Endothelial cell of umbilical vein (primary cell): Measurements from ENCODE around the gene NUBPL.

ENCODE experiments used
- CTCF ChIP-seq, 2 donors: IDR thresholded peaks; 1 replicate in 1 of 2; 2 replicates in 1 of 2; pipeline ENCODE4 v1.5.1; 2011; ENCODE audit warnings: low read length in 2 of 2, mild to moderate bottlenecking in 2 of 2, moderate library complexity in 2 of 2, control low read depth in 1 of 2, inconsistent platforms in 1 of 2, low read depth in 1 of 2; ENCODE audit not compliant: insufficient read depth in 1 of 2; ENCODE audit errors: extremely low read depth in 1 of 2
- EZH2 ChIP-seq: IDR thresholded peaks from 2 replicates; pipeline ENCODE4 v1.6.1; 2012; ENCODE audit warnings: borderline replicate concordance, low read depth, mild to moderate bottlenecking, moderate library complexity, low read length, inconsistent platforms; ENCODE audit not compliant: severe bottlenecking
- FOS ChIP-seq: IDR thresholded peaks from 2 replicates; pipeline ENCODE4 v1.6.1; 2011; ENCODE audit warnings: mild to moderate bottlenecking, low read length, moderate library complexity, borderline replicate concordance; ENCODE audit not compliant: insufficient read depth
- GATA2 ChIP-seq: IDR thresholded peaks from 2 replicates; pipeline ENCODE4 v1.7.0; 2011; ENCODE audit warnings: low read depth, mild to moderate bottlenecking, moderate library complexity, mixed read lengths, low read length; ENCODE audit not compliant: insufficient read length, insufficient read depth
- JUN ChIP-seq: IDR thresholded peaks from 2 replicates; pipeline ENCODE4 v1.6.1; 2011; ENCODE audit warnings: borderline replicate concordance, low read depth; ENCODE audit not compliant: insufficient read length, insufficient read depth
- MYC ChIP-seq: IDR thresholded peaks from one replicate; pipeline ENCODE4 v1.6.1; 2011; ENCODE audit warnings: mild to moderate bottlenecking, low read depth, low read length
- POLR2A ChIP-seq: IDR thresholded peaks from 2 replicates; pipeline ENCODE4 v1.6.1; 2012; ENCODE audit warnings: low read depth, mild to moderate bottlenecking, control low read depth, low read length
- POLR2AphosphoS5 ChIP-seq: IDR thresholded peaks from 2 replicates; pipeline ENCODE4 v1.6.1; 2012; ENCODE audit warnings: low read depth, mild to moderate bottlenecking, control low read depth, low read length, moderate library complexity; ENCODE audit not compliant: insufficient read depth
- TF ChIP-seq, protein P1 (sequence below): IDR thresholded peaks from 2 replicates; pipeline ENCODE4 v1.6.1; 2011; ENCODE audit not compliant: insufficient read depth, insufficient read length

DNA sequence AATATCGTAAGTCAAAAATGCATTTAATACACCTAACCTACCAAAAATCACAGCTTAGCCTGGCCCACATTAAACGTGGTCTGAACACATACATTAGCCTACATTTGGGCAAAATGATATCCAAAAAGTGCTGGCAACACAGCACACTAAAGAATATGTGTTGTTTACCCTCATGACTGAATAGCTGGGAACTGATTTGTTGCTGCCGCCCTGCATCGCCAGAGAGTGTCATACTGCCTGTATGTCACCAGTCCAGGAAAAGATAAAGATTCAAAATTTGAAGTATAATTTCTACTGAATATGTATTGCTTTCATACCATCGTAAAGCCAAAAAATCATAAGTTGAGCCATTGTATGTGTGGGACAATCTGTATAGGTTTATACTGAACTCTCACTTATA, 157.8 kb downstream of the NUBPL start:
- TF ChIP-seq CTCF (IDR thresholded peaks at IDR 0.05; ENCODE audit: extremely low read depth in 1 of 2, insufficient read depth in 1 of 2, low read depth in 1 of 2, low read length in 2 of 2) = no peak
- no peak for TF ChIP-seq EZH2
- no peak for TF ChIP-seq JUN
- TF ChIP-seq POLR2A = no peak
- no peak for TF ChIP-seq FOS
- TF ChIP-seq MYC = no peak
- TF ChIP-seq, protein P1, sequence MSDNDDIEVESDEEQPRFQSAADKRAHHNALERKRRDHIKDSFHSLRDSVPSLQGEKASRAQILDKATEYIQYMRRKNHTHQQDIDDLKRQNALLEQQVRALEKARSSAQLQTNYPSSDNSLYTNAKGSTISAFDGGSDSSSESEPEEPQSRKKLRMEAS = no peak
- TF ChIP-seq POLR2AphosphoS5 = no peak
- TF ChIP-seq GATA2 = no peak
